GM21390 (cell line): ENCODE results near the gene COTL1.

Experiments used
- ATAC-seq: cut with Tn5 transposase; IDR thresholded peaks from one replicate; pipeline ENCODE4 v1.9.1; 2021; ENCODE audit not compliant: unreplicated experiment

The COTL1 gene

DNA sequence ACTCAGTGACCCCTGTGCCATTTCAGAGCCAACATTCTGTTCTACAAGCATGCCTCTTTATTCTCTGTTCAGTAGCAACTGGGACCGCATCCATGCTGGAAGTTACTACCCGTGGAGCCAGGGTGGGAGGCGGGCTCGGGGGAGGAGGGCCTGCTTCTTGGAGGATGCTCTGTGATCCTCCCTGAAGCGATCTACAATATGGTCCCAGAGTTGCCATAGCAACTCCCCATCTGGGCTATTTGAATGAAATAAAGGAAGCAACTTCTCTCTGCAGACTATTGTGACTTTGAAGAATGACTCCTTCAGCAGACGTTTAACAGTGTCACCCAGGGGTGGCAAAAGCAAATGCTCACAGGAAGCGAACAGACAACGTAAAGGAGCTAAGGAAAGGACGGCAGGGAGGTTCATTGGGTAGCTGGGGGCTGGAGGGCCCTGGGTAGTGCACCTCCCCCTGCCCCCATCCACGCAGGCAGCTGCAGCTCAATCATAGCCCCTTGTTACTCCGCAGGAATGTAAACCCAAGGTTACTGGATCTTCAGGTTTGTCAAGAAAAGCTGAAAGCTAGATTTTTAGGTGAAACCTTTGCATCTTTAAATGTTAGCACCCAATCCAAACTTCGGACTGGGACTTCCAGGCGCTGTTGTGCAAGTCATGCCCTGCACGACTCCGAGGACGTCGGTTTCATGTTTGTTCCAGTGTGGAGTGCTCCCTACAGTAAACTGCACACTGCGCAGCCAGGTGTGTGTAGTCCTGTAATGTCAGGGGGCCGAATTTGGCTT, 62.3 kb downstream of the COTL1 start:
- ATAC-seq = no peak

GRCh38 chr16:84554627-84555328, 63.1 kb downstream of the COTL1 start:
- ATAC-seq = no peak

GRCh38 chr16:84553873-84554399, 63.9 kb downstream of the COTL1 start:
- ATAC-seq = no peak

DNA sequence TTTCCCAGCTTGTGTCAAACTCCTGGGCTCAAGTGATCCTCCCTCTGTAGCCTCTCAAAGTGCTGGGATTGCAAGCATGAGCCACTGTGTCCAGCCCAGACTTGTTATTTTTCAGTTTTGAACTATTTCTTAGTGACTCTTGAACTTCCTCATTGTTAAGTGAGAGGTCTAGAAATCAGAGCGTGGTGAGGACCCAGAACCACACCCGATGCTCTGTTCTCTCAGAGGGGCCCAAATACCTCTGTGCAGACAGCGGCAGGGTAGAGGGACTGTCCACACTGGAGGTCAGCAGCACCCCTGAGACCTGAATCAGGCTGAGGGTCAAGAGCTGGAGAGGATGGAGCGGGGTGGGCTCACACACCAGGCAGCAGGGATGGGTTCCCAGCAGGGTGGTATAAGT, 65.7 kb downstream of the COTL1 start:
- no peak for ATAC-seq

DNA sequence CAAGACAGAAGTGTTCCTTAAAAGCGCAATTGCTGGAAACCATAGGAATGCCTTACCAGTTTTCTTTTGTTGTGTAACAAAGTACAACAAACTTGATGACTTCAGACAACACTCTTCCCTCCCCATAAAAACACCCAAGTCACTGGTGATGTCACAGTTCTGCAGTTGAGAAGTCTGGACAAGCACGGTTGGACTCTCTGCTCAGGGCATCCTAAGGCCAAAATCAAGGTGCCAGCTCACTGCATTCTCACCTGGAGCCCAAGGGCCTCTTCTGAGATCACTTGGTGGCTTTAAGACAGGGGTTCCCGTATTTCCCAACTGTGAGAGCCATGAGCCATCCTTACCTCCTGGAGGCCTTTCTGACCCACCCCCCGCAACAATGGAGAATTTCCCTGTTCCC, 67.8 kb downstream of the COTL1 start:
- ATAC-seq = no peak

DNA sequence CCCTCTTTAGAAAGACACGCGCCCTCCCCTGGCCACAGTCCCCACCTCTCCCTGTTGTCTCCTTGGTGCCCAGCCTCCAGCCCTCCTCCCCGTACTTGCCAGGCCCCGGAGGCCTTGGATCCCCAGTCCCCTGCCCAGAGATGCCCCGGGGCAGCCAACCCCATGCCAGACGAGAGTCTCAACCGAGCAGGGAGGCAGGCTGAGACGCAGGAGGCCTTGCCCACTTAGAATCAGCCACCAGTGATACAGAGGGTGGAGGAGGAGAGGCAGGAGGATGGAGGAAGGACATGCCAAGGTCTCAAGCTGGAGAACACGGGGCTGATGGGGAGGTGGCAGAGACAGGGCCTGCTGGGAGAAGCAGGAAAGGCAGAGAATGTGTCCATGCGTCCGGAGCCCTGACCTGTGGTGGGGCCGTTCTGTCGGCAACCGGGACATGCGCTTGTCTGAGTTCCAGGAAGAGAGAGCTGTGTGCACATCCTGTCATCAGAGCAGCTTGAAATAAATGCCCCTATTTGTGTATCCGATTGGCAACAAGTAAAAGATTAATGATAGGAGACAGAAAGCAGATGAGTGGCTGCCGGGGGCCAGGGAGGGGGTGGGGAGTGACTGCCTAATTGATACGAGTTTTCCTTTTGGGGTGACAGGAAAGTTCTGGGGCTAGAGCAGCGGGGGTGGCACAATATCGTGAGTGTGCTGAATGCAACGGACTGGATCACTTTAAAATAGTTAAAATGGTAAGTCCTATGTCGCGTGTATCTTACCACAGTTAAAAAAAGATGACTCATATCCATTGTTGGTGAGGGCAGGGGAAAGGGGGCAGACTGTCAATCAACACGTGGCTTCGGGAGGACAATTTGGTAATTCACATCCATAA, 68.7 kb downstream of the COTL1 start:
- ATAC-seq = no peak

- ATAC-seq = no peak
Observed at GRCh38 chr16:84548508-84548907, 69.4 kb downstream of the COTL1 start.

DNA sequence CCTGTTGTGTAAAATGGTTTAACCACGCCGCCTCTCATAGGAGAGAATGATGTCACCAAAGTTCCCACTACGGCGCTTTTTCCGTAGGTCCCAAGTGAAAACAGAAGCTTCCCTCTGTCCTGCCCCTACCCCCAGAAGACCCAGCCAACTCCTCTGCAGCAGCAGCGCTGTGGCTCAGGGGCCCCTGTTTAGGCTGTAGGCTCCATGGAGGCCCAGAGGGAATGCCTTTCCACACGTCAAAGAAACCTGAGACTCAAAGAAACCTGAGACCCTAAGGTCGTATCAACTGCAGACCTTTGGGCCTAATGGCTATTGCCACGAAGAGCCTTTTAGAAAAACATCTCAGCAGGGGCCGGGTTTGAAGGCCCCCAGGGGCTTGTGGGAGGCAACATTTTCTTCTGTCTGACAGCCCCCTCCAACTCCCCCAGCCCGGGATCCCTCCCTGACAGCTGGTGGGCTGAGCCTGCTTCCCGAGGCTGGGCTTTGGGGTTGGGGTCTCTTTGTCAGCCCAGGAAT, 70.3 kb downstream of the COTL1 start:
- no peak for ATAC-seq

DNA sequence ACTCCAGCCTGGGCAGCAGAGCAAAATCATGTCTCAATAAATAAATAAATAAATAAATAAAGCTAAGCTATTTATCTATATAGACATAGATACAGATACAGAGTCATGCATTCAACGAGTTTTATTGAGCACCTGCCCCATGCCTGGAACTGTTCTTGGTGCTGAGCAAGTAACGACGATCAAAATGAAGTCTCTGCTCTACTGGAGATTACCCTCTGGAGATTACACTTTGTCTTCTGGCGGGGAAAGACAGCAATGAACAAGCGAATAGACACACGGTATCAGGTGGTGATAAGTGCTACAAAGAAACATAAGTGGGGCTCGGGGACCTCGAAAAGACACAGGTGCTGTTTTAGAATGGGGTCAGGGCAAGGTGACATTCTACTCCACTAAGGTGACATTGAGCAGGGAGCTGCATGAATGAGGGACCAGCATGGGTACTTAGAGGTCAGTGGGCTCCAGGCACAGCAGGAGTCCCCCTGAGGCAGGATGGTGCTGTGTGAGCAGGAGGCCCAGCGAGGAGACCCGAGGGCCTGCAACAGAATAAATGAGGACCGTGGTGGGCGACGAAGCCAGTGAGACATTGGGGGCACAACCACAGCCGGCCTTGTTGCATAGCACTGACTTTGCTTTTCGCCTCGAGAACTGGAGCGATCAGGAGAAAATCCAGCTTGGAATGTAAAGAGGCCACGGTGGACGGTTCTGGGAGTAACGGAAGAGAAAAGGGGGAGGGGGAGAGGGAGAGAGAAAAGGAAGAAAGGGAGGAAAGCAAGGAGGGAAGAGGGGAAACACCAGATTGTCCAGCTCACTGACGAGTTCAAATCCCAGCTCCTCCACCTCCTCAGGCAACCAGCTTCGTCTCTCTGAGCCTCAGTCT, 71.0 kb downstream of the COTL1 start:
- ATAC-seq = no peak

- ATAC-seq = no peak
Observed at GRCh38 chr16:84545114-84545737, 72.7 kb downstream of the COTL1 start.

DNA sequence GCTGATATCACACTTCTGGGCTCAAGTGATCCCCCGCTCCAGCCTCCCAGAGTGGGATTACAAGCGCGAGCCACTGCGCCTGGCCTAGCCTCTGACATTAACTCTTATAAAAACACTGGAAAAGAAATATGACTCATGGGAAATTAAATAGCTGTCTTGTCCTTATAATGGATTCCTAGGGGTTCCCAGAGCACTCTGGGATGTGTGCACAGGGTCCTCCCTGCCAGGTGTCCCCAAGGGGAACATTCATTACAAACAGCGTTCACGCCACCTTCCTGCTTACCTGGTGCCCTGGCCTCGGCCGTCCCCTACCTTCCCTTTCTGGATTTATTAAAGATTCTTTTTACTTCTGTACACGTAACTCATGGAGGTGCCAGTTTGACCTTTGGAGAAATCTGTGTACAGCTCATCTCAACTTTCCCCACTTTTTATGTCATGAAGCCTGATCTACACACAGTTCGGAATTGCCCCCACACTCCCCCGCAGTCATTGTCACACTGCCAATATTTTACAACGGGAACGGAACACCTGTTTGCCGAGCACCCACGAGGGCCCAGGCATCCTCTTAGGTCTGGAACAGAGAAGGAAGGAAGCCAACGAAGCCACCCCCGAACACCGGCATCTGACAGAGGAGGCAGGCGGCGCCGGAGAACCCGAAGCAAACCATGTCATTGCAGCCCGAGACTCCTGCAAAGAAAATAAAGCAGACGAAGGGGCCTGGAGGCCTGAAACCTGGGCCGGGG, 73.7 kb downstream of the COTL1 start:
- no peak for ATAC-seq

- ATAC-seq = no peak
Observed at GRCh38 chr16:84543253-84543652, 74.6 kb downstream of the COTL1 start.

DNA sequence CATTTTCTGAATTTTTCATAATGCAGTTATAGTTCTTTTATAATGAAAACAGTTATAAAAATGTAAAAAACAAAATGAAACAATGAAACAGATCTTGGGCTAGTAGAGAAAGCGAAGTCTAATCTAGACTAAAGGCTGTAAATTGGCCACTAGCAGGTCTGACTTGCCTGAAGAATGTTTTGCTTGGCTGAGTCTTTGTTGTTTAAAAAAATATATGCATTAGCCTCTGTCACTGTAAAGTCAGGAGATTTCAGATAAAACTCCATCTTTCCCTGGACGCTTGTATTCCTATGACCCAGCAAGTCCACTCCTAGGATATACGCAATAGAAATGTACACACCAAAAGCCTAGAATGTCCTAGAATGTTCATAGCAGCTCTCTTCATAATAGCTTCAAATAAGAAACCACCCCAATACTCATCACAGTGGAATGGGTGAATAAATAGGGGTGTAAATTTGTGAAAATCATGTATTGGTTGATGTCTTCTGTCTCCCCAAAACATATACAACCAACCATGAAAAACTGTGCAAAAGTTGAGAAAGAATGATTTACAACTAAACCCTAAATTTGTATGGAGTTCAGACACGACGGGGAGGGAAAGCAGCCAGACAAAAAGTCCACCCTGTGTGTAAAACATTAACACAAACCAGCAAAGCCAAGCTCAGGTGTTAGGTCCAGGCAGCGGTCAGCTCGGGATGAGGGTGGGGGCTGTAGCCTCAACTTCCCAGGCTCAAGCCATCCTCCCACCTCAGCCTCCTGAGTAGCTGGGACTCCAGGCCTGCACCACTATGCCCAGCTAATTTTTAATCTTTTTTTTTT, 75.7 kb downstream of the COTL1 start:
- no peak for ATAC-seq

- ATAC-seq = no peak
Observed at GRCh38 chr16:84540194-84540593, 77.7 kb downstream of the COTL1 start.

- ATAC-seq = no peak
Observed at GRCh38 chr16:84538222-84538840, 79.5 kb downstream of the COTL1 start.

GRCh38 chr16:84537491-84538151, 80.3 kb downstream of the COTL1 start:
- ATAC-seq = no peak

DNA sequence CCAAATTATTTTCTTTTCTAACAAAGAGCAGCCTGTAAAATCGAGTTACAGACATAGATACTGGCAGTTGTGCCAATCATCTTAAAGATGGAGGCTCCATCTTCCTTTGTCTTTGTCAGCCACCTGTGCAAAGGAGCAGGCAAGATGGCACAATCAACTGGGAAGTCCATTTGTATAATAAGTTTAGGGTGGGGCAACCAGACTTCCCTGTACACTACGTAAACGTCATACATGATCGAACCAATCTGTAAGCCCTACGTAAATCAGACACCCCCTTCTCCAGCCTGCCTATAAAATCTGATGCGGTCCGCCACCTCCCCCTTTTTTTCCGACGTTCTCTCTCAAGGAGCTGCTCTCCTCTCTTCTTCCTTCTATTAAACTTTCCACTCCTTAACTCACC, 82.0 kb downstream of the COTL1 start:
- ATAC-seq = no peak
